Epithelial cell of esophagus (primary cell): ENCODE measurements around the gene ZPLD1.

Experiments
- DNase-seq: peaks from one replicate; pipeline ENCODE4 v3.0.0; 2010; ENCODE audit warnings: low read depth
- H3K4me3 ChIP-seq: 2 replicates; pipeline ENCODE4 v1.5.1; 2011; ENCODE audit warnings: mild to moderate bottlenecking, low read length, control low read depth
- CTCF ChIP-seq: IDR thresholded peaks from 2 replicates; pipeline ENCODE4 v1.5.1; 2011; ENCODE audit warnings: low read depth, mild to moderate bottlenecking, low read length, control low read depth, inconsistent platforms; ENCODE audit not compliant: insufficient read depth; ENCODE audit errors: missing control alignments

ZPLD1 gene

GRCh38 chr3:102510663-102511062 is 75.8 kb downstream of the ZPLD1 start:
- H3K4me3 ChIP-seq: peak overlapping the region; percentile 10
- TF ChIP-seq CTCF: no peak
- peak; percentile 92 for DNase-seq

DNA sequence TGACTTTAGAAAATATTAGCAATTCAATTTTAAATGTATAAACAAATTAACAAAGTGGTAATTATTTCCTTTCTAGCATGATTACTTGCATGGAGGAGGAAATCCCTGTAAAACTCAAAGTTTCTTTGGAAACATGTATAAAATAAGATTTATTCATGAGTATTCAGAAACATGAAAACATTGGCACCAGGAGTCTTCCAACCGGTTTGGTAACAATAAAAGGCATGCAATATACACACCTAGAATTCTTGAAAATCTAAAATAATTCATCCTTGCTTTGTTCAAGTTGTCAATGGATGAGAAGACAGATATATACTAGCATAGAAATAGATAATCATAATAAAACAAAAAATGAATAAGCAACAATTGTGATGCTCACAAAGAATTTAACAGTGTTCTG is 76.4 kb downstream of the ZPLD1 start:
- peak; percentile 50 for DNase-seq
- H3K4me3 ChIP-seq: peak overlapping the region; percentile 10
- no peak for TF ChIP-seq CTCF

DNA sequence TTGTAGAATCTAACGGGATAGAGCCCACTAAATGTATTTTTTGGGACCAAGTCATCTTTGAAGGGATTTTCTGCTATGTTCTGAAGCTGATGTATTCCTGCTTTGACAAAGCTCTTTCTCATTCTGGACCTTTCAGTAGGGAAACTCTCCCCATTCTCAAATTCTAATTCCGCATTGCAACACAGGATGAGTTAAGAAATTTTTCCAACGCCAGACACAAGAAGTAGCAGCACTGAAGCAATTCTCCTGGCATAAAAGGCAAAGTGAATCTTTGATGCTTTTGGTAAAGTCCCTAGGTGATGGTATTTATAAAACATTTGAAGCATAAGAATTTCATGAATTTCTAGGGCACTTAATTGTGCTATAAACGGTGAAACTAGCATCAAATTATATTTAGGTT is 76.8 kb downstream of the ZPLD1 start:
- TF ChIP-seq CTCF: no peak
- H3K4me3 ChIP-seq: no peak overlapping the region
- peak; percentile 43 for DNase-seq

- DNase-seq: peak; percentile 59
- no peak for TF ChIP-seq CTCF
- H3K4me3 ChIP-seq: no peak overlapping the region
Measured at GRCh38 chr3:102512734-102513504, 78.1 kb downstream of the ZPLD1 start.

- H3K4me3 ChIP-seq: no peak overlapping the region
- no peak for DNase-seq
- no peak for TF ChIP-seq CTCF
Measured at GRCh38 chr3:102514241-102514640, 79.4 kb downstream of the ZPLD1 start.

DNA sequence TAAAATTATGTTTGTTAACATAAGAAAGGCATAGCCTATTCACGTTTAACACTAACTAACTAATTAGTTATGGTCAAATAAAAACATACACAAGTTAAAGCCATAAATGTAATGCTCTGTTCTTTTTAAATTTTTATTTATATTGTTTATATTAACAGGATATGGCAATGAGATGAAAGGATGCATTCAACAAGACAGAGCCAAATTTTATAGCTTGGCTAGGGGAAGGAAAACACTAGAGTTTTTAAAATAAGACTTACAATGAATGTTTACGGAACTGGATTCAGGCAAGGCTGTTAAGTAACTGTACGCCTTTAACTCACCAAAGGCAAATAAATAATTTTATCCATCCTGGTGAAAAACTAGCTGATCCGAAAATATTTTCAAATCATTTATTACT is 86.4 kb downstream of the ZPLD1 start:
- DNase-seq: no peak
- no peak overlapping the region for H3K4me3 ChIP-seq
- TF ChIP-seq CTCF: no peak

- DNase-seq: no peak
- no peak for TF ChIP-seq CTCF
Measured at GRCh38 chr3:102525624-102526023, 90.8 kb downstream of the ZPLD1 start.

More at GRCh38 chr3:102525624-102526023, 90.8 kb downstream of the ZPLD1 start:
- no peak overlapping the region for H3K4me3 ChIP-seq
